Fibroblast of peridontal ligament (primary cell): ENCODE data around the gene PNMA3.
A peak's percentile ranks its signal among the peaks of the same experiment; 100 is the strongest.
"Not testable (repeated sequence)": the region's sequence is repeated elsewhere in the genome, so short reads cannot be mapped to it uniquely, and the experiment has no call there.

ENCODE experiments used
- DNase-seq: peaks from one replicate; pipeline ENCODE4 v3.0.0-alpha.2; 2010; ENCODE audit errors: extremely low read depth

The PNMA3 gene

GRCh38 chrX:153055871-153056749, at the start of gene PNMA3:
Gene PNMA3, plus strand, starts transcription at chrX:153056470. Its CDS starts 586 bp downstream, at chrX:153057056.
- DNase-seq: no peak

- DNase-seq: not testable (repeated sequence)
These were observed 39.1 kb upstream of the PNMA3 start for GRCh38 chrX:153017174-153017573.

GRCh38 chrX:153019166-153019565, 37.1 kb upstream of the PNMA3 start:
- DNase-seq: no peak

- not testable (repeated sequence) for DNase-seq
These were observed 29.8 kb upstream of the PNMA3 start for GRCh38 chrX:153026501-153026900.

- DNase-seq: not testable (repeated sequence)
These were observed 27.8 kb upstream of the PNMA3 start for GRCh38 chrX:153028487-153028886.

- DNase-seq: no peak
These were observed 27.1 kb upstream of the PNMA3 start for GRCh38 chrX:153029162-153029561.

DNA sequence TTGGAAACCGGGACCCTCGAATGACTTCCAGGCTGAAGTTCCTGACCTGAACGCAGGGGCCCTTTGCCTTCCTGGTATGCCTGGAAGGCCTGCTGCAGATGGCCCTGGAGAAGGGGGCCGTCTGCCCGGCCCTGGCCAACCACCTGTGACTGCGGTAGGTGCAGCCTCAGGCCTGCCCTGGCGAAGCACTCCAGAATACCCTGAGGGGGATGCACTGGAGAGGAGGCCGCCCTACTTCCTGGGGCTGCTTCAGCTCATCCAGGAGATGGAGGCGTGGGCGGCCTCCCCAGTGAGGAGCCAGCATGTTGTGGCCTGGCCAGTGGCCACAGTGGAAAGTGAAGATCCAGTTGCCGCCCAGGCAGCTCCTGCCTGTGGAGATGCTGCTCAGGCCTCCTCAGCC, 26.4 kb upstream of the PNMA3 start:
- DNase-seq: no peak

DNA sequence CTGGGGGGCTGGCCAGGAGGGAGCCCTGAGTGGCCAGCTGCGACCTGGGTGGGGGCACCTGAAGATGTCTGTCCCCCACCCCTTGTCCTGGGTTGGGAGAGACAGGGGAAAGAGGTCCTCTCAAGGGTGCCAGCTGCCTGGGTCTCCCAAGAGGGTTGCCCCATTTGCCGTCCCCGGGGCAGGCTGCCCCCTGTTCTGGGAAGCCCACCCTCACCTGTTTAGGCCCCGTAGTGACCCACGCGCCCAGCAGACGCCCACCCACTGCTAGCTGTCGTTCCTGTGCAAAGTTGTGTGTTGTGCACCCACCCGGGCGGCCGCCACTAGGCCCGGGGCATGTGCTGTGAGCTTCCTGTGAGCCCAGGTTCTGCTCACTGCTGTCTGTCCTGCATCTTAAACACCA, 25.5 kb upstream of the PNMA3 start:
- DNase-seq: no peak

DNA sequence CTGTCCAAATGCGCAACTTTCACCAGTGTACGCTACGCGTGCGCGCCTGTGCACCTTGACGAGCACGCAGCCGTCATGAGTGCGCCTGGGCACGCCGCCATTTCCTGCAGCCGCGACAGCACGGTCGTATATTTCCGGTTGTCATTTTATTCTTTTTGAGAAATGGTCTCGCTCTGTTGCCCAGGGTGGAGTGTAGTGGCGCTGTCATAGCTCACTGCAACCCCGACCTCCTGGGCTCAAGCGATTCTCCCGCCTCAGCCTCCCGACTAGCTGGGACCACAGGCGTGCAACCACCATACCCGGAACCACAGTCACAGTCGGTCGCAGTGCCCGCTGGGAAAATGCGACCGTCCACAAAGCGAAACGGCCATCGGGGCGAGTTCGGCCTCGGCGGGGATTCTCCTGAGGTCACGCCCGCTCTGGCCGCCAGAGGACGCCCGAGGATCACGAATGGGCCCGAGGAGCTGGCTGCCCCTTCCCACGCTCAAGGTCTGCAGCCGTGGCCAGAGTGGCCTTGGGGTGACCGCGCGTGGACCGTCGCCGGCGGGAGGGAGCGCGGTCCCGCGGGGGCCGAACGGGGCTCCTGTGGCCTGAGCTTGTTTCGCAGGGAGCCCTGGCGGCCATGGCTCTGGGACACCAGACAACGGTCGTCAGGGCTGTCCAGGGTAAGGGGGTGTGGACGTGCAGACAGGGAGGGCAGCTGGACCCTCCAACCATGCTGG, 23.7 kb upstream of the PNMA3 start:
- DNase-seq: peak; percentile 17

DNA sequence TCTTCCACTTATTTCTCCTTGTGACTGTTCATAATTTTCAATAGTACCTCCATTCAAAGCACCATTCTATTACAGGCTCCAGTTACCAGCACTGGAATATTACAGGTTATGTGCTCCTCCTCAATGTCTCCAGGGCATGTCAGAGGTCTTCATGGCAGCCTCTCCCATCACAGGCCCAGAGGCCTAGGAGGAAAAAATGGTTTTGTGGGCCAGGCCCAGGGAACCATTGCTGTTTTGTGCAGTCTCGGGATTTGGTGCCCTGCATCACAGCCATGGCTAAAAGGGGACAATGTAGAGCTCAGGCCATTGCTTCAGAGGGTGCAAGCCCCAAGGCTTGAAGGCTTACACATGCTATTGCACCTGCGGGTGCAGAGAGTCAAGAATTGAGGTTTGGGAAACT, 7.2 kb upstream of the PNMA3 start:
- DNase-seq: no peak

DNA sequence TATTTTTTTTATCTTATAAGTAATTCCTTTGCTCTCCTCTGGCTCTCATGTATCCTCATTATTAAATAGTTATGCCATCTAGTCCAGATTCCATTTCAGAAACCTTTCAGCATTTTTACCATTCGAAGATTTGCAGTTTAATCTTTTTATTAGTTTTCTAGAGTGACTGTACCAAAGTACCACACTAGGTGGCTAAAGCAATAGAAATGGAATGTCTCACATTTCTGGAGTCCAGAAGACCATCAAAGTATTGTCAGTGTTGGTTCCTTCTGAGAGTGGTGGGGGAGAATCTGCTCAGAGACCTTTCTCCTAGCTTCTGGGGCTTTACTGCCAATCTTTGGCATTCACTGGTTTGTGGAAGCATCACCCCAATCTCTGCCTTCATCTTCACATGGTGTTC, 3.7 kb upstream of the PNMA3 start:
- DNase-seq: no peak

DNA sequence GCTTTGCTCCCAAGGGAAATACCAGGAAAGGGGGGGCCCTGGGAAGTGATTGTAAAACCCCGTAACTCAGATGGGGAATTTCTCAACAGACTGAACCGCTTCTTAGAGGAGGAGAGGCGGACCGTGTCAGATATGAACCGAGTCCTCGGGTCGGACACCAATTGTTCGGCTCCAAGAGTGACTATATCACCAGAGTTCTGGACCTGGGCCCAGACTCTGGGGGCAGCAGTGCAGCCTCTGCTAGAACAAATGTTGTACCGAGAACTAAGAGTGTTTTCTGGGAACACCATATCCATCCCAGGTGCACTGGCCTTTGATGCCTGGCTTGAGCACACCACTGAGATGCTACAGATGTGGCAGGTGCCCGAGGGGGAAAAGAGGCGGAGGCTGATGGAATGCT, 1.0 kb downstream of the PNMA3 start:
- no peak for DNase-seq

DNA sequence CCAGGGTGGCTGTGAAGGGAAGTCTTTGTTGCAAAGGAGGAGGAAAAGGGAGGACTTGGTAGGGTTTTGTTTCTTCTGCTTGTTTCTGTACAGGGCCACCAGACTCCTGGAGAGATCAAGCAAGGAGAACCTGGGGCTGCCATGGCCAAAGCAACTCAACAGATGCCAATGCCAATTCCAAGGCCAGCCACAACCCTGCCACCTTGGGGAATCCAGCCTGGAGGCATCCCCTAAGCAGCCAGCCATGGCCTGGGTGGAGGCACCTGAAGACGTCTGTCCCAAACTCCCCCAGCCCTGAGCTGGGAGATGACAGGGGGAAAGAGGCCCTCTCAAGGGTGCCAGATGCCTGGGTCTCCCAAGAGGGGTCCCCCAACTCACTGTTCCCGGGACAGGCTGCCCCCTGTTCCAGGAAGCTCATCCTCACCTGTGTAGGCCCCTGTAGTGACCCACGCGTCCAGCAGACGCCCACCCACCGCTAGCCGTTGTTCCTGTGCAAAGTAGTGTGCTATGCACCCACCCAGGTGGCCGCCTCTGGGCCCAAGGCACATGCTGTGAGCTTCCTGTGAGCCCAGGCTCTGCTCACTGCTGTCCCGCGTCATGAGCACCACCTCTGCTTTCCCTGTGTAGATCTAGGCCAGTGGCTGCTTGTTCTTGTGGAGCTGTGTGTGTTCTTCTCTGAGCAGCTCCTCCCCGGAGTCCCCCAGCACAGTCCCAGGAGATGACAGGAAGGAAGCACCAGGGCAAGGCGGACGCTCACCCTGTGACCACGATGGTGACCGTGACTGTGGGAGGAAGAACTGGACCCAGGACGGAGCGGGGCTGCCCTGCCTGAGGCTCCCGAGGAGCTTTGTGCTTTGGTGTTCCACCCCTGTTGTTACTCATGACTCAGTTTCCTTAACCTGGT, 3.2 kb downstream of the PNMA3 start:
- no peak for DNase-seq

- no peak for DNase-seq
These were observed 3.8 kb downstream of the PNMA3 start for GRCh38 chrX:153060095-153060445.

- peak; percentile 18 for DNase-seq
These were observed 5.5 kb downstream of the PNMA3 start for GRCh38 chrX:153061732-153062131.

DNA sequence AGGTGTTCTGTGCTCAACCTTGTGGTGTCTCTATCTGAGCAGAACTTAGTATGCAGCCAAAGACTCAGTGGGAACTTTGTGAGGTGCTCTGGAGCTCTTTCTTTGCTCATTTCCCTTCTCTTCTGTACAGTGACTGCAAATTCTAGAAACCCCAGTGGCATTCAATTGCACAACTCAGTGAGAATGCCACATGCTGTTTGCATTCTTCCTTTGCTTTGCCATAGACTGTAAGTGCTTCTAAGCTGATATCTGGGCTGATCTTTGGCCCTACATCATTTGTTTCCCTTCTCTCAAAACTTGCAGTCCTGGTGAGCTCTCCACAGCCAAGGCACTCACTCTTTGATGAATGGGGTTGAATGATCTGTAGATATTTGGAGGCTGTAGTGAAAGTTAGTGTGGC, 7.0 kb downstream of the PNMA3 start:
- peak; percentile 23 for DNase-seq

DNA sequence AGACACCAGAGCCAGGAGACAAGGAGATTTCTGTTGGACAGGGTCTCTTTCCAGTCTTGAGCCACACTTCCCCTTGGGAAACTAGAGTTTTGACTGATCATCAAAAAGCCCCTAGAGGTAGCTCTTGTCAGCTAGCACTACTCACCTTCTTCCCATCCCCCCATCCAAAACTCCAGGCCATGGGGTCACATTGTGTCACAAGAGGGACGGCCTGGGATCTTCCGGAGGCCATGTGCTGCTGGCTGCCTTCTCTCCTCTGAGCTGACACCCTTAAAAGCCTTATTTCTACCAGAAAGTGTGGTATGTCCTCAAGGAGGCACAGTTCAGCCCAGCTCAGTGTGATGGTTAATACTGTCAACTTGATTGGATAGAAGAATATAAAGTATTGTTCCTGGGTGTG, 7.8 kb downstream of the PNMA3 start:
- DNase-seq: no peak

GRCh38 chrX:153065389-153065788, 9.1 kb downstream of the PNMA3 start:
- no peak for DNase-seq

GRCh38 chrX:153066402-153066801, 10.1 kb downstream of the PNMA3 start:
- DNase-seq: not testable (repeated sequence)

GRCh38 chrX:153071909-153072583, 15.8 kb downstream of the PNMA3 start, which contains the start of gene PNMA6A:
Gene PNMA6A, plus strand, starts transcription at chrX:153072454. Its CDS starts 609 bp downstream, at chrX:153073063.
- DNase-seq: not testable (repeated sequence)

- not testable (repeated sequence) for DNase-seq
These were observed 17.1 kb downstream of the PNMA3 start for GRCh38 chrX:153073331-153073730.
